Stimulated activated CD8-positive, alpha-beta memory T cell treated with anti-CD3 and anti-CD28 coated beads, Interleukin-15, amount 100 ng/mL, for 1 hour (primary cell): ENCODE measurements around the gene LRFN4.

Source experiments
- DNase-seq: peaks from one replicate; pipeline ENCODE4 v3.0.0-alpha.2; 2020; ENCODE audit warnings: low read depth

The LRFN4 gene

DNA sequence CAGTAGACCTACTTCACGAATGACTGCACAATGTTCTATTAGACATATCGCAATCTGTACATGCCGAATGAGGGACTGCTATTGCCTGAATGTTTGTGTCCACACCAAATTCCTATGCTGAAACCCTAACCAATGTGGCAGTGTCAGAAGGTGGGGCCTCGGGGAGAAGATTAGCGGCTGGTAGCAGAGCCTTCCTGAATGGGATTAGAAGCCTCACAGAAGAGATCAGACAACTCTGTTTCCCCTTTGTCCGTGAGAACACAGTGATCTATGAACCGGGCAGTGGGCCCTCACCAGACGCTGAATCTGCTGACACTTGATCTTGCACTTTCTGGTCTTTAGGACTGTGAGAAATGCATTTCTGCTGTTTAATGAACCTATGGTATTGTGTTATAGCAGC, 33.1 kb downstream of the LRFN4 start:
- DNase-seq = no peak

GRCh38 chr11:66891851-66892660, 35.2 kb downstream of the LRFN4 start:
- no peak for DNase-seq

DNA sequence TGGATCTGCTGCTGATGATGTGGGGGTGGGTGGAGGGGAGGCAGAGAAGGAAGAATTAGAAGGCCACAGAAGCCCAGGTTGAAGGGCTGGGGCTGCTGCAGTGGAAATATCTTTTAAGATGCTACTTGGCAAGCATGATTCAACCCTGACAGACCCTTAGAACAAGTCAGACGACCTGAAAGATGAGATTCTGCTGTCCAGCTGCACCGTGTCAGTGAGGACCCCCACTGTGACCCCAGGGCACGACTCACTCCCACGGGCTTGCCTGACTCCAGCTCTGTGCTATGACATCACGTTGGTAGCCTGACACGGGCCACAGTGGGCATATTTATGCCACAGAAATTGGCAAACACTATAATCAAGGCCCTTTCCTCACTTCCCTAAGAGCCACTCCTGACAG, 36.0 kb downstream of the LRFN4 start:
- no peak for DNase-seq

- DNase-seq = no peak
Measured at GRCh38 chr11:66894141-66894540, 37.3 kb downstream of the LRFN4 start.

DNA sequence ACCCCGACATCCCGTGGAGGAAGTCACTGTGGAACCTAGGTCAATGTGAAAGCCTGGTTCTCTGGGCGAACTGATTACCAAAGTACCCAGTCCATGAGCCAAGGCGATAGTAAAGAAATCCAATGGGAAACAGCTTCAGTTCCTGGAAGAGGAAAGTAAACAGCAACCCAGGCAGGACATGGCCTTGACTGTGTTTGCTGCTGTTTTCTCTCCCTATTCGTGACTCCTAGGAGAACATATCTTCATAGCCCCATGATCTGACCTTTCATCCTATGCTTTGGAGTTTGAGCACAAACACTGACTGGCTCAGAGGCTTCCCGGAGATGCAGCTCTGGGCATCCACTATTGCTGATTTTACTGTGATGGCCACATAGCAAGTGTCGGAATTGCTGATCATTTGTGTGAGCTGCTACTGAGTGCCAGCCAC, 45.1 kb downstream of the LRFN4 start:
- no peak for DNase-seq

DNA sequence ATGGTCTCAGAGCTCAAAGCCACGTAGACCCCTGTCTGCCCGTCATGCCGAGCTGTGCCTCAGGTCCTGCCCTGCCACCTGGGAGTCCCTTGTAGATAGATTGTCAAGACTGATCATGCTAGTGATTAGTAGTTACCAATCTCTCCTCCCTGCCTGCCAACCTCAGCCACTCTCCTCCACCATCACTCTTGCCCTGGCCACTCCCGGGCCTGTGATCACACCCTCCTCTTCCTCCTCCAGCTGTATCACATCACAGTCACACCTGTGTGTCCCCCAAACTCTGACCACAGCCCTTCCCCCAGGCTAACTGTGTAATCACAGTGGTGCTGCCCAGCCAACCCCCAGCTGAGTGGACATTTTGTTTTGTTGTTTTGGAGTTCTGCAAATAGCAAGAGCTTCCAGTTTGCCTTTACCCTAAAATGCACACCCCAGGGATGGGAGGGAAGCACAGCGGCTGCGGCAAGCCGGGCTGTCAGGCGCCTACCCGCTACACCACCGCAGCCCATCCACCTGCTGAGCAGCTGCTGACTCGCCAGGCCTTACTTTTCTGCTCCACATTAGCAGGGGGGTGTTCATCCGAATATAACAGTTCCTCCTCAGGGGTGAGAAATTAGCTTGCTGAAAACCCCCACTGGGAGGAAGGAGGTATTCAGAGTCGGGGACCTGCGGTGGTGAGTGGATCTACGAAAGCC, 45.8 kb downstream of the LRFN4 start:
- no peak for DNase-seq

DNA sequence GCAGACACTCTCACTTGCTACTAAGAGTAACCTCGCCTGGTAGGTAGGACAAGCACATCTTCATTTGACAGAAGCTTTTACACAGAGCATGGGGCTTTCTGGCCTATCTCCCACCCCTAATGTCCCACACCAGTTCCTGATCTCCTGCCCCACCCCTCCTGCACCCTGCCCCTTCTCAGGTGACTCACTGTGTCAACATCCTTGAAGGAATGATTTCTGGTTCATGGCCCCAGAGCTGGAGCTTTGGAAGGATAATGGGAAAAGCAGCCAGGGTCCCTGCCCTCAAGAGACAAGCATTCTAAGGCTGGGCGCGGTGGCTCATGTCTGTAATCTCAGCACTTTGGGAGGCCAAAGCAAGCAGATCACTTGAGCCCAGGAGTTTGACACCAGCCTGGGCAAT, 47.2 kb downstream of the LRFN4 start:
- DNase-seq = no peak

DNA sequence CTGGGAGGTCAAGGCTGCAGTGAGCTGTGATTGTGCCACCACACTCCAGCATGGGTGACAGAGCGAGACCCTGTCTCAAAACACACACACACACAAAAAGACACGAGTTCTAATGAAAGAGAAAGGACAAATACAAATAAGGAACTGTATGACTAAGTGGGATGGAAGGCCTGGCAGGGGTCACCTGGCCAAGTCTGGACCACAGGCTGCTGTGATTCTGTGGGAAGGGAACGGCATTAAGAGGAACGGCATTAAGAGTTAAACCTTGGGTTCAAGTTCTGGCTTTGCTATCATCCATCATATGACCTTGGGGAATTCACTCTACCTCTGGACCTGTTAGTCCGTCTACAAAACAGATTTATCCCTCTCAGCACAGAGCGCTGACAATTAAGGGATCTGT, 47.7 kb downstream of the LRFN4 start:
- DNase-seq = no peak

DNA sequence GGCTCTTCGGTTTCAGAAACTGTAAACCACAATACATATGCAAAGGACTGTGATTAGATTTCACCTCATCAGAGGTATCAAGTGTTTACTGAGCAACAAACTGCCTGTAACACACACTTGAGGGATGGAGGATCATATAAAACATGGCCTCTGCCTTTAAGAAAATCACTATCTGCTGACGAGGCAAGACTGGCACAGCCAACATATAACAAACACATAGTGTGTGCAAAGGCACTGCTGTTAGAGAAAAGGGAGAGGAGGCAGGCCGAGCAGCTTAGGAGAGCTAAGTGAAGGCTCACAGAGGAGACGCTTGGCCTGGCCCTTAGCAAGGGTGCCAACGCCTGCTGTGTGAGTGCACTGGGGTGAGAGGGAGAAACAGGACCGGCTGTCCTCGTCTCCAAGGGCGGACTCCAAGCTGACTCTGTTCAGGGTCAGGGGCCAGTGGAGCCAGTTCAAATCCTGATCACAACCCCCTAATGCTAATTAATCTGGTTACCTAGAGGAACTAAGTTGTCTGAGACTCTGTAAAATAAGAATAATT, 48.2 kb downstream of the LRFN4 start:
- DNase-seq = no peak

DNA sequence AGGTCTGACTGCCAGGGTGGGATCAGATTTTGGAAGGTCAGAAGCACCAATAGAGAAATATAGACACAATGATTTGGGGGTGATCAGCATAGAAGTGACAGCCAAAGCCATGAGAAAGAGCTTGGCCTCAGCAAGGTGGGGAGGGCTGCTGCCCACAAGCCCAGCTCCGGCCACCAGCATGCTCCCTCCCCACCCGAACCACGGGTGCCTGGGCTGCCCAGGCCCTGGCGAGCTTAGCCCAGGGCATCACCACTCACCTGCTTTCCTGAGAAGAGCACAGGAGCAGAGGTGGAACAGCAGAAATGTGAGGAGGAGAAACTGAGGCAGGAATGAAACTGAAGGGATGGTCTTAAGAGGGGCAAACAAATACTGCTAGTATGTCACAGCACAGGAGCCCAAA, 48.8 kb downstream of the LRFN4 start:
- DNase-seq = no peak

DNA sequence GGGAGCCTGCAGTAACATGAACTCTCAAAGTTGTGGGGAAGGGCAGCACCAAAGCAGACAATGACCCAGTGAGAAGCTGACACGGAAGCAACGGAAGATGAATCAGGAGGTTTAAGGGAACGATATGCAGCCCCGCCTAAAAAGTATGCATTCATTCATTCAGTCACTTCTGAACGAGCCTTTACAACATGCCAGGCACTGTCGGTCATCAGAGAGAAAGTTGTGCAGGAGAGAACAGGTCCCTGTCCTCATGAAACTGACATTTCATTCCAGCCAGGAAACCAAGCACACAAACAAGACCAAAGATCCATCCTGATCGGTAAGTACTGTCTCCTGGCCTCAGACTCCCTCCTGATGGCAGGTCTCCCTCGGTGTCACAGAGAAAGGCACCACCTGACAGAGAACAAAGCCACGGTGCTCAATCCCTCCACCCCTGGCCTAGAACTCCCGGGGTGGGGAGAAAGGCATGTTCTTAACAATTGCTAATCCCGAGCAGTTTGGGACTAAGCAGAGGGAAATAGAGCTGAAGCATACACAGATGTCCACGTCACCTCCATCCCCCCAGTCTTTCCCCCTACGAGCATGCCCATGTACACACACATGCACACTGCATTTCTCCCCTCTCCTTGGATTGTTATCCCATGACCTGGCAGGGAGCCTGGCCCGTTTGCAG, 49.3 kb downstream of the LRFN4 start:
- DNase-seq = no peak

DNA sequence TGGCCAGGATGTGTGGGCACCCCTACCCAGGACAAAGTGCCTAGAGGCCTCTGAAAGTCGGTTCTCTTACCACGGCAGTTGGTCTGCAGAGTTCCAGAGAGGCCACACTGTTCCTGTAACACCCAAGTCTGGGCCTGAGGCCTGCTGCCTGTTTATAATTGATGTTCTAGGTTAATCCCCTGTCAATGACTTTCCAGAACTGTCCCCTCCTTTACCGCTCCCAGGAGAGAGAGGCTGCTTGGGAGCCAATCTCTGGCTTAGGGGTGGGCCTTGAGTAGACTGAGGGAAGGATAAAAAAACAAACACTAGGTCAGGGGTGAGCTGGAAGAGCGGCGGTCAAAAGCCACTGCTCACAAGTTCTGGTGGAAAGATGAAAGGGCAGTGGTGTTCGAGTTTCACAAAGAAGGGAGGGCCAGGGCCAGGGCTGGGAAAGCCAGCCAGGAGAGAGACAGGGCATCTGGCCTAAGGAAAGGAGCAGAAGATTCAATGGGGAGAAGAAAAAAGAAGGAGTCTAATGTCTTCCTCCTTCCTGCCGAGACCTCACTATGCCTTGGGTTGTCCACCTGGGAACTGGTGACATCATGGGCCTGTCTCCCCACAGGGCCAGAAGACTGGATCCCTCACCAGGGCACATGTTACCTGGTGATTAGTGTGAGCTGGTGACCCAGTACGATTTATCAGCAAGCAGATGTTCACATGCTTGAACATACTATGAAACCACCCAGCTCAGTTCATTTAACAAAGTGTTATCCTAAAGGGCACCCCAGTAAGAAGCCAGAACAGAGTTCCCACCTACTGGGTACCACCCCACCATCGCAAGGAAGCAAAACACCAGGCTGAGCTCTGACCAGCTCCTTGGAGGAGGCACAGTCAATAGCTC, 51.1 kb downstream of the LRFN4 start:
- no peak for DNase-seq

DNA sequence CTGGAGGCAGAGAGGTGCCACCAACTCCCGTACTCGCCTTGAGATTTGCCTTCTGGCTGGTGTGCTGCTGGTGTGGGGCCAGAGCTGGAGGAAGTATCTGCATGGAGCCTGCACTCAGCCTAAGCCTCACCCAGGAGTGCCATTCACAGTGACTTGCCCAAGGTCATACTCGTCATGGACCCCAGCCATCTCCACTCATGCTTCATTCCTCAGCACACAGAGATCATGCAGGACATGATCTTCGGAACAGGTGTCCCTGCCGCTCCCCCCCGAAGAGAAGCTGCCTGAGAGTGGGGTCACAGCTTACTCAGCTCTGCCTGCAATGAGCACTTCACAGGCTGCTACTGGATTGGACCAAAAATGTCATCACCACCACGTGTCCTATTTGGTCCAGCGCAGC, 52.3 kb downstream of the LRFN4 start:
- no peak for DNase-seq

- DNase-seq = no peak
Measured at GRCh38 chr11:66910016-66910415, 53.2 kb downstream of the LRFN4 start.
